Stimulated activated naive B cell treated with anti-CD40 and anti-IgM and Interleukin-4, amounts not matched to agents 10 μg/mL and 1 μg/mL and 100 μg/mL, for 72 hours (primary cell): ENCODE results near the gene TSR3.
A peak's percentile ranks its signal among the peaks of the same experiment; 100 is the strongest.

ENCODE experiments used
- ATAC-seq, 2 donors: fragments of 150-1000 bp; cut with Tn5 transposase; replicated peaks; 2 replicates each; pipeline ENCODE4 v1.10.0; 2021; ENCODE audit warnings: moderate library complexity in 1 of 2
- DNase-seq: peaks from one replicate; pipeline ENCODE4 v3.0.0; 2021
- H3K27ac Mint-ChIP-seq: one replicate; pipeline ENCODE4 v1.8.0; 2022; ENCODE audit warnings: mild to moderate bottlenecking, mixed read lengths
- H3K27me3 Mint-ChIP-seq, 2 donors: one replicate each; pipeline ENCODE4 v1.8.0; 2022; ENCODE audit warnings: mixed read lengths in 2 of 2
- H3K36me3 Mint-ChIP-seq, 2 donors: one replicate each; pipeline ENCODE4 v1.8.0; 2022; ENCODE audit warnings: mixed read lengths in 2 of 2, mild to moderate bottlenecking in 1 of 2
- H3K4me1 Mint-ChIP-seq, 2 donors: one replicate each; pipeline ENCODE4 v1.8.0; 2022; ENCODE audit warnings: mixed read lengths in 2 of 2, mild to moderate bottlenecking in 1 of 2
- H3K4me3 Mint-ChIP-seq, 2 donors: one replicate each; pipeline ENCODE4 v1.8.0; 2022; ENCODE audit warnings: mild to moderate bottlenecking in 2 of 2, mixed read lengths in 2 of 2, moderate library complexity in 1 of 2
- H3K9me3 Mint-ChIP-seq, 2 donors: one replicate each; pipeline ENCODE4 v1.8.0; 2022; ENCODE audit warnings: mixed read lengths in 2 of 2, mild to moderate bottlenecking in 1 of 2

TSR3 gene

GRCh38 chr16:1324286-1324826 is 27.3 kb downstream of the TSR3 start:
- DNase-seq: no peak
- ATAC-seq: no peak
- peaks cover 0 to under 1% of the 10 kb centered on the region in 2 donors for H3K4me1 Mint-ChIP-seq
- peak overlapping the region; percentile 21 for H3K27ac Mint-ChIP-seq
- no peaks in the 10 kb centered on the region for H3K9me3 Mint-ChIP-seq
- no peak overlapping the region for H3K4me3 Mint-ChIP-seq
- peaks cover 27 to 37% of the 10 kb centered on the region in 2 donors for H3K36me3 Mint-ChIP-seq
- no peaks in the 10 kb centered on the region for H3K27me3 Mint-ChIP-seq

- Mint-ChIP-seq H3K27ac (peak overlapping the region; percentile 37), H3K36me3 (peaks cover 32 to 41% of the 10 kb centered on the region in 2 donors), H3K9me3 (no peaks in the 10 kb centered on the region), H3K4me1 (peaks cover 0 to 2% of the 10 kb centered on the region in 2 donors), H3K27me3 (no peaks in the 10 kb centered on the region), H3K4me3 (no peak overlapping the region)
- peak in 1 of 2 donors; percentile 4 for ATAC-seq
- DNase-seq: no peak
Observed at GRCh38 chr16:1323296-1324239, 28.1 kb downstream of the TSR3 start.

GRCh38 chr16:1322407-1322806 is 29.3 kb downstream of the TSR3 start:
- no peaks in the 10 kb centered on the region for H3K9me3 Mint-ChIP-seq
- DNase-seq: no peak
- no peak for ATAC-seq
- H3K36me3 Mint-ChIP-seq: peaks cover 43 to 53% of the 10 kb centered on the region in 2 donors
- H3K27ac Mint-ChIP-seq: no peak overlapping the region
- no peaks in the 10 kb centered on the region for H3K27me3 Mint-ChIP-seq
- H3K4me1 Mint-ChIP-seq: peaks cover 4 to 6% of the 10 kb centered on the region in 2 donors
- no peak overlapping the region for H3K4me3 Mint-ChIP-seq

GRCh38 chr16:1320658-1321240 is 30.9 kb downstream of the TSR3 start:
- Mint-ChIP-seq H3K27ac (peak overlapping the region; percentile 20), H3K36me3 (peaks cover 47 to 68% of the 10 kb centered on the region in 2 donors), H3K4me1 (peaks cover 4 to 6% of the 10 kb centered on the region in 2 donors), H3K27me3 (no peaks in the 10 kb centered on the region), H3K4me3 (no peak overlapping the region), H3K9me3 (no peaks in the 10 kb centered on the region)
- ATAC-seq: no peak
- DNase-seq: no peak

GRCh38 chr16:1320097-1320496 is 31.6 kb downstream of the TSR3 start:
- H3K4me3 Mint-ChIP-seq: no peak overlapping the region
- H3K4me1 Mint-ChIP-seq: peaks cover 4 to 6% of the 10 kb centered on the region in 2 donors
- DNase-seq (no peak), ATAC-seq (no peak)
- H3K36me3 Mint-ChIP-seq: peaks cover 44 to 71% of the 10 kb centered on the region in 2 donors
- no peaks in the 10 kb centered on the region for H3K27me3 Mint-ChIP-seq
- H3K27ac Mint-ChIP-seq: peak overlapping the region; percentile 20
- H3K9me3 Mint-ChIP-seq: no peaks in the 10 kb centered on the region

- no peak overlapping the region for H3K27ac Mint-ChIP-seq
- DNase-seq (no peak), ATAC-seq (no peak)
- H3K4me3 Mint-ChIP-seq: no peak overlapping the region
- H3K36me3 Mint-ChIP-seq: peaks cover 46 to 71% of the 10 kb centered on the region in 2 donors
- H3K9me3 Mint-ChIP-seq: no peaks in the 10 kb centered on the region
- H3K27me3 Mint-ChIP-seq: no peaks in the 10 kb centered on the region
- H3K4me1 Mint-ChIP-seq: peaks cover 6 to 8% of the 10 kb centered on the region in 2 donors
Observed at GRCh38 chr16:1319041-1319440, 32.6 kb downstream of the TSR3 start.

GRCh38 chr16:1318268-1318545 is 33.5 kb downstream of the TSR3 start:
- no peaks in the 10 kb centered on the region for H3K9me3 Mint-ChIP-seq
- H3K4me1 Mint-ChIP-seq: peaks cover 6 to 10% of the 10 kb centered on the region in 2 donors
- peaks cover 41 to 68% of the 10 kb centered on the region in 2 donors for H3K36me3 Mint-ChIP-seq
- ATAC-seq (no peak), DNase-seq (no peak)
- no peaks in the 10 kb centered on the region for H3K27me3 Mint-ChIP-seq
- H3K4me3 Mint-ChIP-seq: no peak overlapping the region
- no peak overlapping the region for H3K27ac Mint-ChIP-seq

GRCh38 chr16:1317479-1318267 is 34.0 kb downstream of the TSR3 start:
- DNase-seq (no peak), ATAC-seq (no peak)
- Mint-ChIP-seq H3K27me3 (no peaks in the 10 kb centered on the region), H3K9me3 (no peaks in the 10 kb centered on the region), H3K4me1 (peaks cover 10 to 15% of the 10 kb centered on the region in 2 donors), H3K27ac (peak overlapping the region; percentile 47), H3K36me3 (peaks cover 43 to 66% of the 10 kb centered on the region in 2 donors), H3K4me3 (no peak overlapping the region)

GRCh38 chr16:1316033-1316405 is 35.7 kb downstream of the TSR3 start:
- Mint-ChIP-seq H3K9me3 (no peaks in the 10 kb centered on the region), H3K27me3 (no peaks in the 10 kb centered on the region), H3K4me3 (no peak overlapping the region), H3K4me1 (peaks cover 16 to 32% of the 10 kb centered on the region in 2 donors), H3K27ac (no peak overlapping the region), H3K36me3 (peaks cover 41 to 61% of the 10 kb centered on the region in 2 donors)
- DNase-seq: no peak
- ATAC-seq: no peak

GRCh38 chr16:1315081-1316032 is 36.3 kb downstream of the TSR3 start:
- Mint-ChIP-seq H3K9me3 (no peaks in the 10 kb centered on the region), H3K36me3 (peaks cover 45 to 61% of the 10 kb centered on the region in 2 donors), H3K27ac (peak overlapping the region; percentile 14), H3K4me3 (no peak overlapping the region), H3K4me1 (peaks cover 23 to 38% of the 10 kb centered on the region in 2 donors), H3K27me3 (no peaks in the 10 kb centered on the region)
- no peak for ATAC-seq
- DNase-seq: no peak

GRCh38 chr16:1314399-1315068 is 37.1 kb downstream of the TSR3 start:
- H3K27ac Mint-ChIP-seq: peak overlapping the region; percentile 47
- no peaks in the 10 kb centered on the region for H3K27me3 Mint-ChIP-seq
- H3K9me3 Mint-ChIP-seq: no peaks in the 10 kb centered on the region
- DNase-seq: no peak
- peaks cover 46 to 61% of the 10 kb centered on the region in 2 donors for H3K36me3 Mint-ChIP-seq
- no peak overlapping the region for H3K4me3 Mint-ChIP-seq
- no peak for ATAC-seq
- H3K4me1 Mint-ChIP-seq: peaks cover 25 to 38% of the 10 kb centered on the region in 2 donors

- H3K27me3 Mint-ChIP-seq: no peaks in the 10 kb centered on the region
- no peak overlapping the region for H3K4me3 Mint-ChIP-seq
- ATAC-seq (no peak), DNase-seq (no peak)
- H3K36me3 Mint-ChIP-seq: peaks cover 41 to 57% of the 10 kb centered on the region in 2 donors
- peak overlapping the region; percentile 31 for H3K27ac Mint-ChIP-seq
- H3K9me3 Mint-ChIP-seq: no peaks in the 10 kb centered on the region
- peaks cover 23 to 38% of the 10 kb centered on the region in 2 donors for H3K4me1 Mint-ChIP-seq
Observed at GRCh38 chr16:1313721-1314369, 37.8 kb downstream of the TSR3 start.
